K562 (cell line): Measurements from ENCODE around the gene IRS1. TPM values are rescaled to one million over a fixed set of nuclear protein-coding genes. Genes with fewer than 3 reads are reported as not detected.

Source experiments
- ATAC-seq: fragments of 200-7000 bp; cut with Tn5 transposase; 3 replicates; pipeline ENCODE4 v1.9.1; 2020; ENCODE audit warnings: moderate library complexity
- BruUV-seq: library from RNA; stranded (reverse); fragments of 400-500 nt; replicated peaks from 2 replicates; lab custom pipeline; 2021; lab: Mats Ljungman, UMichigan
- CTCF ChIA-PET: fragments of 300-600 bp; formaldehyde crosslinking; extraction: SDS; loops from one replicate; lab custom pipeline; 2021; ENCODE audit warnings: low intra/inter-chr PET ratio; lab: Yijun Ruan, JAX
- POLR2A ChIA-PET: fragments of 300-600, 350-650 bp; sonication (Branson Sonifier 250); formaldehyde crosslinking; extraction: SDS; loops from one replicate; lab custom pipeline; 2021; ENCODE audit warnings: antibody characterized with exemption, inconsistent platforms; lab: Yijun Ruan, JAX
- DNase-seq, 4 experiments: peaks; one replicate each; pipeline versions ENCODE4 v3.0.0 to v3.0.0-alpha.2; 2011 to 2018; ENCODE audit warnings: low spot score in 3 of 4, mixed read lengths in 3 of 4; ENCODE audit errors: extremely low read depth in 1 of 4
- FAIRE-seq: peaks from 2 replicates; lab custom pipeline; 2011; peaks lifted over from hg19 to GRCh38; lab: Jason Lieb, UNC
- H2AFZ ChIP-seq: 2 replicates; pipeline ENCODE4 v1.6.0; 2011; ENCODE audit warnings: low read depth, low read length, control low read depth, inconsistent platforms
- H3K27ac ChIP-seq: fragments of 200-600 bp; 3 replicates; pipeline ENCODE4 v1.8.0; 2011; ENCODE audit warnings: low read depth, mild to moderate bottlenecking, control low read depth, inconsistent platforms, low read length, moderate library complexity, mixed read lengths; ENCODE audit errors: extremely low read depth
- H3K27me3 ChIP-seq, 2 experiments: fragments of 300-600 bp in 1 of 2; 2 replicates in 1 of 2; 3 replicates in 1 of 2; pipeline versions ENCODE4 v1.6.0 to v1.8.0; 2011; ENCODE audit warnings: inconsistent platforms in 2 of 2, low read length in 2 of 2, mild to moderate bottlenecking in 1 of 2, mixed read lengths in 1 of 2, moderate library complexity in 1 of 2; ENCODE audit not compliant: control insufficient read depth in 2 of 2, insufficient read depth in 2 of 2
- H3K36me3 ChIP-seq: fragments of 300-600 bp; 3 replicates; pipeline ENCODE4 v1.8.0; 2011; ENCODE audit warnings: mild to moderate bottlenecking, low read length, inconsistent platforms; ENCODE audit not compliant: control insufficient read depth, insufficient read depth
- H3K4me1 ChIP-seq, 2 experiments: fragments of 200-600 bp in 1 of 2; replicated peaks in 1 of 2; 2 replicates in 1 of 2; 3 replicates in 1 of 2; pipeline versions ENCODE4 v1.5.1 to v1.8.0; 2011; ENCODE audit warnings: inconsistent platforms in 2 of 2, low read length in 2 of 2, mild to moderate bottlenecking in 1 of 2, mixed read lengths in 1 of 2, moderate library complexity in 1 of 2; ENCODE audit not compliant: control insufficient read depth in 2 of 2, insufficient read depth in 2 of 2
- H3K4me2 ChIP-seq: 2 replicates; pipeline ENCODE4 v1.6.1; 2011; ENCODE audit warnings: low read length, control low read depth, inconsistent platforms, mixed read lengths; ENCODE audit not compliant: insufficient read depth
- H3K4me3 ChIP-seq: fragments of 200-600 bp; sonication (generic), shearing (Covaris generic); 2 replicates; pipeline ENCODE4 v1.5.1; 2016; ENCODE audit warnings: control low read depth, inconsistent platforms
- H3K79me2 ChIP-seq: fragments of 200-600 bp; 3 replicates; pipeline ENCODE4 v1.8.0; 2011; ENCODE audit warnings: low read length, inconsistent platforms; ENCODE audit not compliant: control insufficient read depth, insufficient read depth
- H3K9ac ChIP-seq, 2 experiments: 2 replicates each; pipeline versions ENCODE4 v1.6.0 to v1.6.1; 2011; ENCODE audit warnings: low read depth in 2 of 2, low read length in 2 of 2, control low read depth in 1 of 2, inconsistent platforms in 1 of 2, mild to moderate bottlenecking in 1 of 2, mixed read lengths in 1 of 2; ENCODE audit not compliant: insufficient read depth in 1 of 2
- H3K9me1 ChIP-seq: one replicate; pipeline ENCODE4 v1.6.0; 2011; ENCODE audit warnings: inconsistent platforms, mild to moderate bottlenecking, low read length, moderate library complexity; ENCODE audit not compliant: control insufficient read depth, insufficient read depth
- H3K9me3 ChIP-seq: replicated peaks from 2 replicates; pipeline ENCODE4 v1.5.1; 2011; ENCODE audit warnings: low read depth, low read length, inconsistent platforms; ENCODE audit not compliant: control insufficient read depth, insufficient read depth
- H4K20me1 ChIP-seq: replicated peaks from 2 replicates; pipeline ENCODE4 v1.6.1; 2011; ENCODE audit warnings: low read length, inconsistent platforms, mixed read lengths; ENCODE audit not compliant: control insufficient read depth, insufficient read depth
- ETV1 ChIP-seq: fragments of 450-650 bp; conservative IDR thresholded peaks from 2 replicates; pipeline ENCODE4 v1.6.1; 2016; ENCODE audit warnings: missing genetic modification characterization, control low read depth, low read depth, missing compliant biosample characterization
- GABPA ChIP-seq: fragments of 200-800 bp; sonication (Bioruptor generic); conservative IDR thresholded peaks from 2 replicates; pipeline ENCODE4 v1.6.1; 2016; ENCODE audit warnings: low read depth, missing genetic modification characterization, missing compliant biosample characterization
- KDM2B ChIP-seq: fragments of 250-450 bp; sonication (Bioruptor Pico); IDR thresholded peaks from 2 replicates; pipeline ENCODE4 v1.8.0; 2021; ENCODE audit warnings: mild to moderate bottlenecking, moderate library complexity
- KLF10 ChIP-seq: fragments of 250-450 bp; sonication (Bioruptor Pico); IDR thresholded peaks from 2 replicates; pipeline ENCODE4 v1.6.1; 2021; ENCODE audit warnings: matching md5 sums
- NCOR1 ChIP-seq: fragments of 450-650 bp; IDR thresholded peaks from 2 replicates; pipeline ENCODE4 v1.6.1; 2016; ENCODE audit warnings: mild to moderate bottlenecking, moderate library complexity
- NR1H2 ChIP-seq: sonication (generic); formaldehyde crosslinking; IDR thresholded peaks from 2 replicates; pipeline ENCODE4 v1.4.0; 2020; ENCODE audit warnings: mild to moderate bottlenecking, missing genetic modification reagents
- PYGO2 ChIP-seq: fragments of 450-650 bp; IDR thresholded peaks from 2 replicates; pipeline ENCODE4 v1.6.1; 2016; ENCODE audit warnings: mild to moderate bottlenecking, missing genetic modification characterization, moderate library complexity, missing compliant biosample characterization
- RBM14 ChIP-seq: fragments of 200-400 bp; formaldehyde crosslinking; IDR thresholded peaks from 2 replicates; pipeline ENCODE4 v1.6.1; 2018; ENCODE audit warnings: low read depth, mild to moderate bottlenecking, low read length, moderate library complexity, borderline replicate concordance; ENCODE audit not compliant: insufficient read depth
- RFX5 ChIP-seq: IDR thresholded peaks from 2 replicates; pipeline ENCODE4 v1.6.1; 2011; ENCODE audit warnings: low read depth, mild to moderate bottlenecking, improper control_type of control experiment, low read length
- SRF ChIP-seq, 2 experiments: fragments of 250-450, 450-650 bp in 1 of 2; sonication (Bioruptor Pico) in 1 of 2; sonication (generic) in 1 of 2; formaldehyde crosslinking; IDR thresholded peaks; 2 replicates each; pipeline versions ENCODE4 v1.5.0 to v1.5.1; 2020 to 2022; ENCODE audit warnings: mild to moderate bottlenecking in 1 of 2, missing genetic modification reagents in 1 of 2
- TEAD2 ChIP-seq: fragments of 450-650 bp; IDR thresholded peaks from 2 replicates; pipeline ENCODE4 v1.6.1; 2016; ENCODE audit warnings: missing genetic modification characterization, control low read depth, missing compliant biosample characterization
- ZNF140 ChIP-seq: fragments of 250-450 bp; sonication (Bioruptor Pico); IDR thresholded peaks from 2 replicates; pipeline ENCODE4 v1.8.0; 2021; ENCODE audit warnings: moderate library complexity, mild to moderate bottlenecking, inconsistent platforms
- ZNF174 ChIP-seq: fragments of 250-450 bp; sonication (Bioruptor Pico); IDR thresholded peaks from 2 replicates; pipeline ENCODE4 v1.4.0; 2020; ENCODE audit warnings: mild to moderate bottlenecking
- ZNF696 ChIP-seq: fragments of 250-450 bp; sonication (Bioruptor Pico); conservative IDR thresholded peaks from 2 replicates; pipeline ENCODE4 v1.4.0; 2020; ENCODE audit warnings: mild to moderate bottlenecking, moderate library complexity
- ZNF699 ChIP-seq: fragments of 250-450 bp; sonication (Bioruptor Pico); IDR thresholded peaks from 2 replicates; pipeline ENCODE4 v1.8.0; 2021; ENCODE audit warnings: mild to moderate bottlenecking, moderate library complexity; ENCODE audit not compliant: insufficient replicate concordance
- ZSCAN29 ChIP-seq: fragments of 450-650 bp; IDR thresholded peaks from 2 replicates; pipeline ENCODE4 v1.6.1; 2017
- WGBS: fragments of 100-300 bp; shearing (Covaris generic); methylation state at CpG from one replicate; pipeline ENCODE4 v1.1.6; 2016; ENCODE audit warnings: low coverage, mixed read lengths; ENCODE audit not compliant: insufficient coverage; ENCODE audit errors: missing lambda C conversion rate; 5-methylcytosine and 5-hydroxymethylcytosine counted together
- in situ Hi-C: fragments of 300-500 bp; cut with MboI; formaldehyde crosslinking; loops from 4 replicates; pipeline ENCODE4 v1.15.0; 2018; ENCODE audit warnings: inconsistent platforms, mixed read lengths
- intact Hi-C: fragments of 100-400 bp; cut with micrococcal nuclease; formaldehyde crosslinking; loops from 2 replicates; pipeline ENCODE4 v1.14.2; 2022
- polyA plus RNA-seq, 8 experiments: library from polyadenylated mRNA; depleted of rRNA in 4 of 8; stranded (reverse) in 5 of 8; unstranded in 3 of 8; fragments of >200 nt; fragmentation: Nextera tagmentation in 2 of 8; fragmentation: Illumina TruSeq in 1 of 8; extraction: Ambion mirVana in 2 of 8; extraction: Trizol in 1 of 8; gene quantifications; 2 replicates each; pipeline versions ENCODE4 v1.2.1 to v1.2.3, GENCODE V29; 2011 to 2014; ENCODE audit warnings: inconsistent platforms in 1 of 8, missing spikeins in 1 of 8
- total RNA-seq, 7 experiments: library from RNA; depleted of rRNA in 6 of 7; stranded (reverse); fragments of >200 nt in 6 of 7; fragmentation: Illumina TruSeq in 2 of 7; extraction: Trizol in 2 of 7; gene quantifications; 2 replicates each; pipeline versions ENCODE4 v1.2.1 to v1.2.3, GENCODE V29; 2011 to 2021; ENCODE audit warnings: low replicate concordance in 1 of 7
- TF ChIP-seq, protein P1 (sequence below): sonication (generic); formaldehyde crosslinking; IDR thresholded peaks from 2 replicates; pipeline ENCODE4 v1.8.1; 2022; ENCODE audit warnings: missing genetic modification reagents

IRS1 gene
- total and polyA plus RNA-seq, 9 of the 15 experiments (the other 6 are each of a cell fraction or from before 2014, with no cell fraction given): under 0.01 to 0.31 (median 0.08) TPM; not detected in 1

DNA sequence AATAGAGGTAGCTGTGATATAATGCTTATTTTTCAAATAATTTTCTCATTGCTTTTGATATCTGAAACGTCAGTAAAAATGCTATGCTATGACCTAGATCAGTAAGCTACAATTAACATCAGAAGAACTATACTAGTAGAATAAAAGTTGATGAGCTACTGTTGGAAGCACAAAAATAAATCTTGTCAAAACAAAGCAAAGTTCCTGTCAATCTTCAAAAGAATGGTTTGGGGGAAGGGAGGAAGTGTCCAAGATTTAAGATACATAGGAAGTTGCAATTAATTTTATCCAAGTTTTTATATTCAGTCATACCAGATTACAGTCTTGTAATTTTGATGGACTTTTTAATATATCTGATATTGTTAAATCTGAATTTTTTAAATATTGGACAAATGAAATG lies 19.2 kb downstream of the IRS1 start:
- H3K4me3 ChIP-seq: no peak overlapping the region
- no TSS peak for BruUV-seq
- TF ChIP-seq NCOR1: no peak
- TF ChIP-seq TEAD2 (tag): no peak
- TF ChIP-seq, protein P1, sequence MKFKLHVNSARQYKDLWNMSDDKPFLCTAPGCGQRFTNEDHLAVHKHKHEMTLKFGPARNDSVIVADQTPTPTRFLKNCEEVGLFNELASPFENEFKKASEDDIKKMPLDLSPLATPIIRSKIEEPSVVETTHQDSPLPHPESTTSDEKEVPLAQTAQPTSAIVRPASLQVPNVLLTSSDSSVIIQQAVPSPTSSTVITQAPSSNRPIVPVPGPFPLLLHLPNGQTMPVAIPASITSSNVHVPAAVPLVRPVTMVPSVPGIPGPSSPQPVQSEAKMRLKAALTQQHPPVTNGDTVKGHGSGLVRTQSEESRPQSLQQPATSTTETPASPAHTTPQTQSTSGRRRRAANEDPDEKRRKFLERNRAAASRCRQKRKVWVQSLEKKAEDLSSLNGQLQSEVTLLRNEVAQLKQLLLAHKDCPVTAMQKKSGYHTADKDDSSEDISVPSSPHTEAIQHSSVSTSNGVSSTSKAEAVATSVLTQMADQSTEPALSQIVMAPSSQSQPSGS (CRISPR knock-in tag): no peak
- no peak for TF ChIP-seq RFX5
- in situ Hi-C loops: no loop called here
- H3K27me3 ChIP-seq: no peaks in the 10 kb centered on the region
- H3K9me1 ChIP-seq: no peaks in the 10 kb centered on the region
- no peaks in the 10 kb centered on the region for H3K4me1 ChIP-seq
- CTCF ChIA-PET: no interaction called here
- H4K20me1 ChIP-seq: no peaks in the 10 kb centered on the region
- ATAC-seq (no peak), DNase-seq (no peak), FAIRE-seq (no peak)
- 0% methylated on average over 1 of the region's 1 CpG for WGBS
- H3K9ac ChIP-seq: no peak overlapping the region
- intact Hi-C loops: no loop called here
- H3K4me2 ChIP-seq: no peak overlapping the region
- no peaks in the 10 kb centered on the region for H3K79me2 ChIP-seq
- POLR2A ChIA-PET: interaction anchor here (0.8 kb wide), 1 partner anchor 342 kb away, joined by 3 read pairs; no protein-coding TSS in a partner anchor
- H3K36me3 ChIP-seq: no peaks in the 10 kb centered on the region
- H3K9me3 ChIP-seq: no peaks in the 10 kb centered on the region
- no peak overlapping the region for H3K27ac ChIP-seq
- H2AFZ ChIP-seq: no peak overlapping the region

DNA sequence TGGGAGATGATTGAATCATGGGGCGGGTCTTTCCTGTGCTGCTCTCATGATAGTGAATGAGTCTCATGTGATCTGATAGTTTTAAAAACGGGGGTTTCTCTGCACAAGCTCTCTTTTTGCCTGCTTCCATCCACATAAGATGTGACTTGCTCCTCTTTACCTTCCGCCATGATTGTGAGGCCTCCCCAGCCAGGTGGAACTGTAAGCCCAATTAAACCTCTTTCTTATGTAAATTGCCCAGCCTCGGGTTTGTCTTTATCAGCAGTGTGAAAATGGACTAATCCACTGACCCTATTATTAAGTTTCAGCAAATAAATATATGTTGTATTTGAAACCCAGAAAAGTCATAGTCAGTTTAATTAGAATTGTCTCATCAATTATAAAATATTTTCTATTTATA lies 22.0 kb downstream of the IRS1 start:
- no peak overlapping the region for H3K27ac ChIP-seq
- H4K20me1 ChIP-seq: no peaks in the 10 kb centered on the region
- no peaks in the 10 kb centered on the region for H3K9me3 ChIP-seq
- no peaks in the 10 kb centered on the region for H3K9me1 ChIP-seq
- H3K27me3 ChIP-seq: no peaks in the 10 kb centered on the region
- ATAC-seq (no peak), FAIRE-seq (no peak), DNase-seq (no peak)
- H3K4me1 ChIP-seq: peaks cover 0 to 4% of the 10 kb centered on the region in 2 experiments; a peak in 1 of 5 replicates
- ChIA-PET CTCF (no interaction called here), POLR2A (no interaction called here)
- BruUV-seq: no TSS peak
- intact Hi-C loops (no loop called here), in situ Hi-C loops (no loop called here)
- H3K4me3 ChIP-seq: no peak overlapping the region
- H3K9ac ChIP-seq: no peak overlapping the region
- H3K4me2 ChIP-seq: no peak overlapping the region
- WGBS: 10% methylated on average over 3 of the region's 4 CpGs
- no peaks in the 10 kb centered on the region for H3K79me2 ChIP-seq
- H3K36me3 ChIP-seq: no peaks in the 10 kb centered on the region
- H2AFZ ChIP-seq: no peak overlapping the region
- TF ChIP-seq PYGO2 (tag) (no peak), ZNF174 (no peak), ZNF140 (CRISPR knock-in tag) (no peak), ETV1 (tag) (no peak), NR1H2 (CRISPR knock-in tag) (no peak), SRF (CRISPR knock-in tag; IDR thresholded peaks at IDR 0.05) (no peak), ZNF696 (CRISPR knock-in tag) (no peak), RBM14 (no peak), ZSCAN29 (no peak), ZNF699 (CRISPR knock-in tag) (no peak), KLF10 (CRISPR knock-in tag) (no peak), KDM2B (no peak), GABPA (tag) (no peak)
